T-helper 2 cell treated with Interferon-gamma antibody and Interleukin-4, amounts not matched to agents 100 ng/mL and 5 ng/mL, for 36 hours (primary cell): ENCODE data around the gene PPP1R15A. TPM values are rescaled to one million over a fixed set of nuclear protein-coding genes. Genes with fewer than 3 reads are reported as not detected.
"Not testable (repeated sequence)": the region's sequence is repeated elsewhere in the genome, so short reads cannot be mapped to it uniquely, and the experiment has no call there.

Experiments
- intact Hi-C: fragments of 100-400 bp; cut with micrococcal nuclease; formaldehyde crosslinking; loops from one replicate; pipeline ENCODE4 v1.15.1; 2023
- total RNA-seq: library from RNA; stranded (reverse); gene quantifications from 2 replicates; pipeline ENCODE4 v1.2.3, GENCODE V29; 2022

The PPP1R15A gene
- total RNA-seq, 1 donor from 2014 or later, result 26.8 TPM

- intact Hi-C loops, result no loop called here
Observed at GRCh38 chr19:48910803-48911202, 38.6 kb downstream of the PPP1R15A start.

- intact Hi-C loops, result no loop called here
Observed at GRCh38 chr19:48913114-48913889, 41.1 kb downstream of the PPP1R15A start.

GRCh38 chr19:48914181-48914580 is 42.0 kb downstream of the PPP1R15A start:
- intact Hi-C loops, result no loop called here

- intact Hi-C loops, result no loop called here
Observed at GRCh38 chr19:48915757-48916156, 43.5 kb downstream of the PPP1R15A start.

- intact Hi-C loops, result no loop called here
Observed at GRCh38 chr19:48918071-48918470, 45.9 kb downstream of the PPP1R15A start.

- intact Hi-C loops, result no loop called here
Observed at GRCh38 chr19:48918801-48919247, 46.6 kb downstream of the PPP1R15A start.

GRCh38 chr19:48919271-48919670 is 47.0 kb downstream of the PPP1R15A start:
- intact Hi-C loops, result not testable (repeated sequence)

- intact Hi-C loops, result no loop called here
Observed at GRCh38 chr19:48920949-48921348, 48.7 kb downstream of the PPP1R15A start.

GRCh38 chr19:48921721-48922500 is 49.7 kb downstream of the PPP1R15A start:
- intact Hi-C loops, result no loop called here

- intact Hi-C loops, result no loop called here
Observed at GRCh38 chr19:48922548-48923490, 50.6 kb downstream of the PPP1R15A start.

- intact Hi-C loops, result no loop called here
Observed at GRCh38 chr19:48925240-48925843, 53.1 kb downstream of the PPP1R15A start.

Other genes with a start within 250 kb of the PPP1R15A start
- 9.6 and 11.8 TPM in 2 replicates for gene DBP, start 235.0 kb upstream of the PPP1R15A start, total RNA-seq
- 4.2 and 4.4 TPM in 2 replicates for gene CA11, start 226.2 kb upstream of the PPP1R15A start, total RNA-seq
- 0.23 and 0.50 TPM in 2 replicates for gene NTN5, start 199.4 kb upstream of the PPP1R15A start, total RNA-seq
- gene FUT2, start 176.4 kb upstream of the PPP1R15A start, total RNA-seq, result not detected in 2 replicates
- 1.00 and 1.1 TPM in 2 replicates for gene MAMSTR, start 152.7 kb upstream of the PPP1R15A start, total RNA-seq
- 0.27 and 0.30 TPM in 2 replicates for gene RASIP1, start 131.8 kb upstream of the PPP1R15A start, total RNA-seq
- not detected in 2 replicates for gene IZUMO1, start 125.5 kb upstream of the PPP1R15A start, total RNA-seq
- gene FUT1, start 119.8 kb upstream of the PPP1R15A start, total RNA-seq, result 0.25 and 0.36 TPM in 2 replicates
- not detected in 2 replicates for gene FGF21, start 116.9 kb upstream of the PPP1R15A start, total RNA-seq
- gene BCAT2, start 61.4 kb upstream of the PPP1R15A start, total RNA-seq, result 56.3 and 60.1 TPM in 2 replicates
- gene HSD17B14, start 35.9 kb upstream of the PPP1R15A start, total RNA-seq, result 0.36 and 0.59 TPM in 2 replicates
- gene PLEKHA4, start 3.8 kb upstream of the PPP1R15A start, total RNA-seq, result 1.4 and 1.8 TPM in 2 replicates
- not detected in 2 replicates for gene TULP2, start 26.3 kb downstream of the PPP1R15A start, total RNA-seq
- 225 and 234 TPM in 2 replicates for gene NUCB1, start 27.9 kb downstream of the PPP1R15A start, total RNA-seq
- 0.52 and 0.75 TPM in 2 replicates for gene DHDH, start 61.3 kb downstream of the PPP1R15A start, total RNA-seq
- 326 and 330 TPM in 2 replicates for gene BAX, start 82.5 kb downstream of the PPP1R15A start, total RNA-seq
- 704 and 728 TPM in 2 replicates for gene FTL, start 92.9 kb downstream of the PPP1R15A start, total RNA-seq
- 54.0 and 55.8 TPM in 2 replicates for gene GYS1, start 120.9 kb downstream of the PPP1R15A start, total RNA-seq
- 105 and 108 TPM in 2 replicates for gene RUVBL2, start 121.5 kb downstream of the PPP1R15A start, total RNA-seq
- not detected in 2 replicates for gene LHB, start 144.7 kb downstream of the PPP1R15A start, total RNA-seq
- gene CGB3, start 151.9 kb downstream of the PPP1R15A start, total RNA-seq, result not detected in 2 replicates
- gene CGB2, start 159.5 kb downstream of the PPP1R15A start, total RNA-seq, result not detected in 2 replicates
- gene CGB1, start 164.5 kb downstream of the PPP1R15A start, total RNA-seq, result not detected in 2 replicates
- not detected in 2 replicates for gene CGB5, start 171.4 kb downstream of the PPP1R15A start, total RNA-seq
- gene CGB8, start 176.7 kb downstream of the PPP1R15A start, total RNA-seq, result not detected in 2 replicates
- not detected in 2 replicates for gene CGB7, start 185.3 kb downstream of the PPP1R15A start, total RNA-seq
- gene NTF4, start 192.4 kb downstream of the PPP1R15A start, total RNA-seq, result not detected in 2 replicates
- gene KCNA7, start 200.3 kb downstream of the PPP1R15A start, total RNA-seq, result not detected in 2 replicates
- 228 and 238 TPM in 2 replicates for gene SNRNP70, start 213.0 kb downstream of the PPP1R15A start, total RNA-seq
- 2.8 and 4.2 TPM in 2 replicates for gene LIN7B, start 241.9 kb downstream of the PPP1R15A start, total RNA-seq
- 0.61 and 0.68 TPM in 2 replicates for gene C19orf73, start 246.7 kb downstream of the PPP1R15A start, total RNA-seq
- gene PPFIA3, start 247.1 kb downstream of the PPP1R15A start, total RNA-seq, result 1.3 and 1.5 TPM in 2 replicates